ENCODE results near the gene ITGB3.

The ITGB3 gene

GRCh38 chr17:47330548-47330947, 76.9 kb downstream of the ITGB3 start:
- Histone ChIP-seq H4K20me1 (ENCODE audit: insufficient read depth, low read length) (no peaks in the 10 kb centered on the region), H3K4me3 (ENCODE audit: low read depth in 1 of 2, low read length in 2 of 2) (no peak overlapping the region), H3K27ac (ENCODE audit: low read length) (no peak overlapping the region), H3K36me3 (ENCODE audit: insufficient read depth, low read length) (no peaks in the 10 kb centered on the region), H3K4me1 (ENCODE audit: insufficient read depth, low read length) (no peaks in the 10 kb centered on the region), H3K4me2 (ENCODE audit: insufficient read depth, low read length) (no peak overlapping the region), H3K9ac (ENCODE audit: low read depth, low read length) (no peak overlapping the region), H3K9me3 (ENCODE audit: insufficient read depth, low read length, severe bottlenecking) (no peaks in the 10 kb centered on the region), H2AFZ (ENCODE audit: low read depth, low read length) (no peak overlapping the region), H3K27me3 (ENCODE audit: insufficient read depth, low read length, poor library complexity) (no peaks in the 10 kb centered on the region), H3K79me2 (ENCODE audit: insufficient read depth, low read length) (no peaks in the 10 kb centered on the region)
- TF ChIP-seq CTCF (IDR thresholded peaks at IDR 0.05; ENCODE audit: borderline replicate concordance, extremely low read depth, low read length, poor library complexity, severe bottlenecking) (no peak), EZH2 (IDR thresholded peaks at IDR 0.05; ENCODE audit: borderline replicate concordance, low read depth, low read length, severe bottlenecking) (no peak)
- DNase-seq, result no peak
- no peak for ATAC-seq (ENCODE audit: insufficient read depth, low read depth)

- H3K36me3 ChIP-seq (ENCODE audit: insufficient read depth, low read length), result no peaks in the 10 kb centered on the region
- no peaks in the 10 kb centered on the region for H3K79me2 ChIP-seq (ENCODE audit: insufficient read depth, low read length)
- no peaks in the 10 kb centered on the region for H3K4me1 ChIP-seq (ENCODE audit: insufficient read depth, low read length)
- no peak overlapping the region for H3K27ac ChIP-seq (ENCODE audit: low read length)
- H3K9me3 ChIP-seq (ENCODE audit: insufficient read depth, low read length, severe bottlenecking), result no peaks in the 10 kb centered on the region
- H3K9ac ChIP-seq (ENCODE audit: low read depth, low read length), result no peak overlapping the region
- no peak overlapping the region for H2AFZ ChIP-seq (ENCODE audit: low read depth, low read length)
- H4K20me1 ChIP-seq (ENCODE audit: insufficient read depth, low read length), result no peaks in the 10 kb centered on the region
- no peak for DNase-seq
- no peaks in the 10 kb centered on the region for H3K27me3 ChIP-seq (ENCODE audit: insufficient read depth, low read length, poor library complexity)
- H3K4me2 ChIP-seq (ENCODE audit: insufficient read depth, low read length), result no peak overlapping the region
- TF ChIP-seq CTCF (IDR thresholded peaks at IDR 0.05; ENCODE audit: borderline replicate concordance, extremely low read depth, low read length, poor library complexity, severe bottlenecking), result no peak
- TF ChIP-seq EZH2 (IDR thresholded peaks at IDR 0.05; ENCODE audit: borderline replicate concordance, low read depth, low read length, severe bottlenecking), result no peak
- no peak overlapping the region for H3K4me3 ChIP-seq (ENCODE audit: low read depth in 1 of 2, low read length in 2 of 2)
- no peak for ATAC-seq (ENCODE audit: insufficient read depth, low read depth)
Measured at GRCh38 chr17:47332287-47332686, 78.7 kb downstream of the ITGB3 start.

- Histone ChIP-seq H3K9me3 (ENCODE audit: insufficient read depth, low read length, severe bottlenecking) (no peaks in the 10 kb centered on the region), H3K4me2 (ENCODE audit: insufficient read depth, low read length) (no peak overlapping the region)
- no peak for DNase-seq
Measured at GRCh38 chr17:47335101-47335936, 81.7 kb downstream of the ITGB3 start.

More at GRCh38 chr17:47335101-47335936, 81.7 kb downstream of the ITGB3 start:
- Histone ChIP-seq H3K9ac (ENCODE audit: low read depth, low read length) (no peak overlapping the region), H3K79me2 (ENCODE audit: insufficient read depth, low read length) (no peaks in the 10 kb centered on the region), H3K27me3 (ENCODE audit: insufficient read depth, low read length, poor library complexity) (no peaks in the 10 kb centered on the region), H2AFZ (ENCODE audit: low read depth, low read length) (no peak overlapping the region), H3K4me3 (ENCODE audit: low read depth in 1 of 2, low read length in 2 of 2) (no peak overlapping the region), H3K27ac (ENCODE audit: low read length) (no peak overlapping the region), H3K36me3 (ENCODE audit: insufficient read depth, low read length) (no peaks in the 10 kb centered on the region), H4K20me1 (ENCODE audit: insufficient read depth, low read length) (no peaks in the 10 kb centered on the region), H3K4me1 (ENCODE audit: insufficient read depth, low read length) (no peaks in the 10 kb centered on the region)
- TF ChIP-seq EZH2 (IDR thresholded peaks at IDR 0.05; ENCODE audit: borderline replicate concordance, low read depth, low read length, severe bottlenecking), result no peak
- no peak for TF ChIP-seq CTCF (IDR thresholded peaks at IDR 0.05; ENCODE audit: borderline replicate concordance, extremely low read depth, low read length, poor library complexity, severe bottlenecking)
- no peak for ATAC-seq (ENCODE audit: insufficient read depth, low read depth)
